GM10248 (cell line): ENCODE data around the gene NDST1.
A peak's percentile ranks its signal among the peaks of the same experiment; 100 is the strongest.

Source experiments
- CTCF ChIA-PET: fragments of 300-600 bp; sonication (Branson Sonifier 250); formaldehyde crosslinking; extraction: SDS; loops from one replicate; lab custom pipeline; 2021; ENCODE audit warnings: antibody characterized with exemption; lab: Yijun Ruan, JAX
- POLR2A ChIA-PET: fragments of 350-650 bp; sonication (Branson Sonifier 250); formaldehyde crosslinking; extraction: SDS; loops from one replicate; lab custom pipeline; 2020; ENCODE audit warnings: antibody characterized with exemption; lab: Yijun Ruan, JAX
- DNase-seq: peaks from one replicate; pipeline ENCODE4 v3.0.0; 2012; ENCODE audit errors: extremely low spot score
- TF ChIP-seq, protein P1 (sequence below): IDR thresholded peaks from 2 replicates; pipeline ENCODE4 v1.5.1; 2012; ENCODE audit warnings: mild to moderate bottlenecking, low read depth; ENCODE audit errors: extremely low read depth, missing control alignments, control extremely low read depth

NDST1 gene

DNA sequence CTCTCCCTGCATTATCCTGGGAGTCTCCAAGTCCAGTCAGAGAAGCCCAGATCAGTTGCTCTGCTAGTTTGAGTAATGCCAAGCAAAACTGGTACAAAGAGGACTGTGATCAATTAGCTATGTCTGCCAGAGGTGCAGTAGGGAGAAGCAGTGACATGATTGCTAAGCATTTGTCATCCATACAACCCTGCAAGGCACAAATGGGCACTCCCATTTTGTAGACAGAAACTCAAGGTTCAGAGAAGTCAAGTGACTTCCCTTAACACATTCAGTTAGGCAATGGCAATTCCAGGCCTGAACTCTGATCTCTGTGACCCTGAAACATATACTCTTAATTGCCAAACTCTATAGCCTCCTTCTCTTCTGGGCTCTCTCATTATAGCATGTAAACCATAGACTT, 34.0 kb downstream of the NDST1 start:
- ChIA-PET POLR2A (no interaction called here), CTCF (interaction anchor here (1.2 to 5.4 kb wide), 9 partner anchors 9 to 92 kb away, joined by 3 to 48 read pairs (median 4); no protein-coding TSS in a partner anchor)
- DNase-seq: no peak
- TF ChIP-seq, protein P1, sequence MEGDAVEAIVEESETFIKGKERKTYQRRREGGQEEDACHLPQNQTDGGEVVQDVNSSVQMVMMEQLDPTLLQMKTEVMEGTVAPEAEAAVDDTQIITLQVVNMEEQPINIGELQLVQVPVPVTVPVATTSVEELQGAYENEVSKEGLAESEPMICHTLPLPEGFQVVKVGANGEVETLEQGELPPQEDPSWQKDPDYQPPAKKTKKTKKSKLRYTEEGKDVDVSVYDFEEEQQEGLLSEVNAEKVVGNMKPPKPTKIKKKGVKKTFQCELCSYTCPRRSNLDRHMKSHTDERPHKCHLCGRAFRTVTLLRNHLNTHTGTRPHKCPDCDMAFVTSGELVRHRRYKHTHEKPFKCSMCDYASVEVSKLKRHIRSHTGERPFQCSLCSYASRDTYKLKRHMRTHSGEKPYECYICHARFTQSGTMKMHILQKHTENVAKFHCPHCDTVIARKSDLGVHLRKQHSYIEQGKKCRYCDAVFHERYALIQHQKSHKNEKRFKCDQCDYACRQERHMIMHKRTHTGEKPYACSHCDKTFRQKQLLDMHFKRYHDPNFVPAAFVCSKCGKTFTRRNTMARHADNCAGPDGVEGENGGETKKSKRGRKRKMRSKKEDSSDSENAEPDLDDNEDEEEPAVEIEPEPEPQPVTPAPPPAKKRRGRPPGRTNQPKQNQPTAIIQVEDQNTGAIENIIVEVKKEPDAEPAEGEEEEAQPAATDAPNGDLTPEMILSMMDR: no peak

DNA sequence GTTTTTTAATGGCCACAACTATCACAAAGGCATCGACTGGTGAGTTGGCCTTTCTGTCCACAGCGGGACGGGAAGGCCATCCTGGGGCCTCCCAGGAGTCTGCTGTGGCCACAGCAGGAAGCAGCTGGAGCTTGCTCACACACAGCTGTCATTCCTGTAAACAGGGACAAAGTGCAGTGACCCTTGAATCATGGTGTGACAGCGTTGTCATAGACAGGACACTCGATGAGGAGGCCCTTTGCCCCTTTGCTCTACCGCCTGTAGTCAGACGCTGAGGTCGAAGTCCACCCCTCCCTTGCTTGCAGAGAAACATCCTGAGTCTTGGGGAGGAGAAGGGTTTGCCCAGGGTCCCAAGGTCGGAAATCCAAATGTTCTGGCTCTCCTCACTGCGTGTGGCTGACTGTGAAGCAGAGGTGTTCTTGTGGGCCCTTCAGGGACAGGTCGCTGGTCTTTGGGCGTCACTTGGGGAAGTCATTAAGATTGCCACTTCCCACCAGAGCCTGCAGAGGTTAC, 35.1 kb downstream of the NDST1 start:
- DNase-seq: no peak
- ChIA-PET CTCF (interaction anchor here (1.2 to 5.4 kb wide), 9 partner anchors 10 to 304 kb away, joined by 3 to 48 read pairs (median 4); partner anchors contain the start of gene IRGM), POLR2A (no interaction called here)

DNA sequence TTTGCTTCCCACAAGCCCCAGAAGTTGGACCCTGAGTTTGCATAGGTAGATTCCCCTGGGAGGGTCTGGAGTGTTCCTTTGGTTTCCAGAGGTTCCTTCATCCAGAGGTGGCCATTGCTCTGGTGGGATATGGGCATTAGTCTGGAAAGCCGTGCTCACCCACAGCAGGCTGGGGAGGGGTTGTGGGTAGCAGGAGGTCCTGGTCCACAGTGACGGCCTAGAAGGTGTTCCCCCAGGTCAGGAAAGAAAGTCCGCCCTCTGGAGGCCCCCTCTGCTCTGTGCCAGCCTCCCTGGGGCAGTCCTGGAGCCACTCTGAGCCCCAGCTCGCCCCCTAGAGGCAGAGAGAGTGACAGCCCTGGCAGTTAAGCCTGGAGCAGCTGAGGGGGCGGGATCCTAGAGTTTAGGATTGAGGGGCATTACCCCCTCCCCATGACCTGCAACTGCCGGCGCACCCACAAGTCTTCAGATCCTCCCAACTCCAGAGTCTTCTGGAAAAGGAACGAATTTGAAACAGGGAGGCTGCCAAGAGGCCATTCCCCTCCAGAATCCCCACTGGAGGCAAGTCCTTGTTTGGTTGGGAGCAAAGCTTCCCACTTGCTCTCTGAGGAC, 36.8 kb downstream of the NDST1 start:
- peak; percentile 95 for DNase-seq
- ChIA-PET CTCF (interaction anchor here (0.6 to 5.4 kb wide), 38 partner anchors 9 to 698 kb away, joined by 3 to 75 read pairs (median 4); partner anchors contain the start of genes RBM22 and RPS14), POLR2A (interaction anchor here (0.6 to 0.8 kb wide), 2 partner anchors 137 to 576 kb away, joined by 3 to 5 read pairs; no protein-coding TSS in a partner anchor)
- TF ChIP-seq, protein P1: peak; percentile 98

More for the DNA sequence above, 35.1 kb downstream of the NDST1 start:
- TF ChIP-seq, protein P1: no peak

DNA sequence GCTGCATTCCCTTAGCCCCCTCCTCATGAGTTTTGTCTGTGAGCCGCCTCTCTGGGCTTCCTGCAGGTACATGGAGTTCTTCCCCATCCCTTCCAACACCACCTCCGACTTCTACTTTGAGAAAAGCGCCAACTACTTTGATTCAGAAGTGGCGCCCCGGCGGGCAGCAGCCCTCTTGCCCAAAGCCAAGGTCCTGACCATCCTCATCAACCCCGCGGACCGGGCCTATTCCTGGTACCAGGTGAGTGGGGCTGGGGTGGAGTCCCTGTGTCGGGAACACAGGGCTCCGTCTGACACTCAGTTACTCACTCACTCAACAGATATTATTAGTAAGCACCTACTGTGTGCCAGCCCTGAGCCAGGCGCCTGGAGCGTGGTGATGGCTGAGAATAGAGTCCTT, 37.3 kb downstream of the NDST1 start:
- no peak for DNase-seq
- CTCF ChIA-PET: interaction anchor here (0.6 to 5.4 kb wide), 33 partner anchors 8 to 697 kb away, joined by 3 to 75 read pairs (median 5); partner anchors contain the start of genes RBM22 and RPS14
- POLR2A ChIA-PET: interaction anchor here (0.7 to 0.8 kb wide), 2 partner anchors 45 to 138 kb away, joined by 3 to 7 read pairs; no protein-coding TSS in a partner anchor
- TF ChIP-seq, protein P1: peak; percentile 13

DNA sequence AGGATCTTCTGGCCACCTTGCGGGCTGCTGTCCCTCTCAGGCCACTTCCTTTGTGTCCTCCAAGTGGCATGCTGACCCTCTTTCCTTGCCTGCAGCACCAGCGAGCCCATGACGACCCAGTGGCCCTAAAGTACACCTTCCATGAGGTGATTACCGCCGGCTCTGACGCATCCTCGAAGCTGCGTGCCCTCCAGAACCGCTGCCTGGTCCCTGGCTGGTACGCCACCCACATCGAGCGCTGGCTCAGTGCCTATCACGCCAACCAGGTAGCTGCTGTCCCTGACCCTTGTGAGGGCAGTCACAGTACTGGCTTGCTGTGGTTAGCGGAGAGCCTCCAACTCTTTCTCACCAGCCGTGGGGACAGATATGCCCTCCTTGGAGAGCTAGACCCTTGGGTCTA, 40.2 kb downstream of the NDST1 start:
- ChIA-PET CTCF (interaction anchor here (0.8 to 4.8 kb wide), 6 partner anchors 9 to 89 kb away, joined by 3 to 34 read pairs (median 5); no protein-coding TSS in a partner anchor), POLR2A (interaction anchor here (0.5 kb wide), 1 partner anchor 235 kb away, joined by 4 read pairs; no protein-coding TSS in a partner anchor)
- TF ChIP-seq, protein P1: no peak
- DNase-seq: no peak

DNA sequence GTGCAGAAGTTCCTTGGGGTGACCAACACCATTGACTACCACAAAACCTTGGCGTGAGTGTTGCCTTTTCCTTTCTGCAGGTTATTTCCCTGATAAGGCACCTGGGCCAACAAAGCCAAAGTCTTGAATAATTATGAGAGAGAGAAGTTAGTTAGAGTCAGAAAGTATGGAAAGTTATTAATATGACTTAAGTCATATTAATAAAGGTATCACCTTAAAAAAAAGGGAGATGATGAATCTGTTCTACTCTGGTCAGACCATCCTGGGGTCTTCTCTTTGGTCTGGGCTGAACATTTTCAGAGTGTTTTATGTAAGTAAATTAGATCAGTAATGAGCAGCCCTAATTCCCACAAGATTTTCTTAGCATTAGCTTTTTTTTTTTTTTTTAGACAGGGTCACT, 41.8 kb downstream of the NDST1 start:
- POLR2A ChIA-PET: no interaction called here
- no peak for DNase-seq
- TF ChIP-seq, protein P1: no peak
- CTCF ChIA-PET: interaction anchor here (4.8 kb wide), 1 partner anchor 11 kb away, joined by 34 read pairs; no protein-coding TSS in a partner anchor
